ENCODE measurements around the gene ITIH6. TPM values are rescaled to one million over a fixed set of nuclear protein-coding genes. Genes with fewer than 3 reads are reported as not detected.
"Not testable (repeated sequence)": the region's sequence is repeated elsewhere in the genome, so short reads cannot be mapped to it uniquely, and the experiment has no call there.

Gene ITIH6, protein sequence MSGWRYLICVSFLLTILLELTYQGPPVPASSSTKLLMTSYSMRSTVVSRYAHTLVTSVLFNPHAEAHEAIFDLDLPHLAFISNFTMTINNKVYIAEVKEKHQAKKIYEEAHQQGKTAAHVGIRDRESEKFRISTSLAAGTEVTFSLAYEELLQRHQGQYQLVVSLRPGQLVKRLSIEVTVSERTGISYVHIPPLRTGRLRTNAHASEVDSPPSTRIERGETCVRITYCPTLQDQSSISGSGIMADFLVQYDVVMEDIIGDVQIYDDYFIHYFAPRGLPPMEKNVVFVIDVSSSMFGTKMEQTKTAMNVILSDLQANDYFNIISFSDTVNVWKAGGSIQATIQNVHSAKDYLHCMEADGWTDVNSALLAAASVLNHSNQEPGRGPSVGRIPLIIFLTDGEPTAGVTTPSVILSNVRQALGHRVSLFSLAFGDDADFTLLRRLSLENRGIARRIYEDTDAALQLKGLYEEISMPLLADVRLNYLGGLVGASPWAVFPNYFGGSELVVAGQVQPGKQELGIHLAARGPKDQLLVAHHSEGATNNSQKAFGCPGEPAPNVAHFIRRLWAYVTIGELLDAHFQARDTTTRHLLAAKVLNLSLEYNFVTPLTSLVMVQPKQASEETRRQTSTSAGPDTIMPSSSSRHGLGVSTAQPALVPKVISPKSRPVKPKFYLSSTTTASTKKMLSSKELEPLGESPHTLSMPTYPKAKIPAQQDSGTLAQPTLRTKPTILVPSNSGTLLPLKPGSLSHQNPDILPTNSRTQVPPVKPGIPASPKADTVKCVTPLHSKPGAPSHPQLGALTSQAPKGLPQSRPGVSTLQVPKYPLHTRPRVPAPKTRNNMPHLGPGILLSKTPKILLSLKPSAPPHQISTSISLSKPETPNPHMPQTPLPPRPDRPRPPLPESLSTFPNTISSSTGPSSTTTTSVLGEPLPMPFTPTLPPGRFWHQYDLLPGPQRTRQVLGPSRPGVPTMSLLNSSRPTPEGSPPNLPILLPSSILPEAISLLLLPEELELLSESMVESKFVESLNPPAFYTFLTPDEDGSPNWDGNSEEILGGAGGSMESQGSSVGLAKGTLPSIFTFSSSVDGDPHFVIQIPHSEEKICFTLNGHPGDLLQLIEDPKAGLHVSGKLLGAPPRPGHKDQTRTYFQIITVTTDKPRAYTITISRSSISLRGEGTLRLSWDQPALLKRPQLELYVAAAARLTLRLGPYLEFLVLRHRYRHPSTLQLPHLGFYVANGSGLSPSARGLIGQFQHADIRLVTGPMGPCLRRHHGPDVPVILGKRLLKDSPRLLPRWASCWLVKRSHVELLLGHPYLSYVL
- total RNA-seq (not detected), polyA plus RNA-seq (not detected)
- long read RNA-seq, donor 1, result 0 reads
- long read RNA-seq, donor 2, result 0 reads

DNA sequence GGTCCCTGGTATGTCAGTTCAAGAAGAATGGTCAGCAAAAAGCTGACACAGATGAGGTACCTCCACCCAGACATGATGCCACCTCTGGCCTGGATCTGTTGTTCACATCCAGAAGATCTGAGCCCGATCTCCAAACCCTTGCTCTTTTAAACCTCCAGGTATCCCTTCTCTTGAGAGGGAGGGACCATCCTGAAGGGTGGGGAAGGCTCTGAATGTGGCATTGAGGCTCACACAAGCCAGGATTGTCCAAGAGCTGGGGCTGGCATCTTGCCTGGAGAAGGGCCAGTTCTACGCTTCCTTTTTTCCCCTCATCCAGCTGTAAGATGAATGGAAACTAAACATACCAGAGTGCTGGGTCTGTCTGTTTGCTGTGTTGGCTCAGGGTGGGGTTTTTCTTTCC lies at the start of gene ITIH6:
TSS of gene ITIH6 (minus strand) at position 119 of the 400 bp plus-strand sequence. CDS start at position 74, 45 bp downstream.
- WGBS, 2 donors, result 77 to 82% methylated on average over 2 of the region's 2 CpGs

DNA sequence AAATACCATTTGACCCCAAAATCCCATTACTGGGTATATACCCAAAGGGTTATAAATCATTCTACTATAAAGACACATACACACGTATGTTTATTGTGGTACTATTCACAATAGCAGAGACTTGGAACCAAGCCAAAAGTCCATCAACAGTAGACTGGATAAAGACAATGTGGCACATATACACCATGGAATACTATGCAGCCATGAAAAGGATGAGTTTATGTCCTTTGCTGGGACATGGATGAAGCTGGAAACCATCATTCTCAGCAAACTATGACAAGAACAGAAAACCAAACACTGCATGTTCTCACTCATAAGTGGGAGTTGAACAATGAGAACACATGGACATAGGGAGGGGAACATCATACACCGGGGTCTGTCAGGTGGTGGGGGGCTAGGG lies 49.6 kb upstream of the ITIH6 start:
- H3K36me3 ChIP-seq (ENCODE audit: control insufficient read depth in 1 of 2, insufficient read depth in 2 of 2, low read length in 1 of 2); intact Hi-C loops (cut with DNase I); ATAC-seq (ENCODE audit: low FRiP score); H3K27ac ChIP-seq (ENCODE audit: low read depth in 1 of 2, low read length in 2 of 2); DNase-seq; H3K27me3 ChIP-seq (ENCODE audit: control insufficient read depth in 1 of 2, insufficient read depth in 2 of 2, low read length in 1 of 2); H3K4me1 ChIP-seq (ENCODE audit: control insufficient read depth in 1 of 2, insufficient read depth in 2 of 2, low read length in 2 of 2); H3K4me3 ChIP-seq (ENCODE audit: low read length in 2 of 2); H3K9me3 ChIP-seq (ENCODE audit: control insufficient read depth, low read length): not testable (repeated sequence)
- 44 to 84% methylated on average over 2 of the region's 2 CpGs for WGBS, 2 donors

More for the DNA sequence above, at the start of gene ITIH6:
- ATAC-seq (ENCODE audit: low FRiP score) (no peak), DNase-seq (no peak)
- Histone ChIP-seq H3K27me3 (ENCODE audit: control insufficient read depth in 1 of 2, insufficient read depth in 2 of 2, low read length in 1 of 2) (no peaks in the 10 kb centered on the region), H3K4me3 (ENCODE audit: low read length in 2 of 2) (no peak within 1 kb of the TSS), H3K36me3 (ENCODE audit: control insufficient read depth in 1 of 2, insufficient read depth in 2 of 2, low read length in 1 of 2) (no peaks in the 10 kb centered on the region), H3K9me3 (ENCODE audit: control insufficient read depth, low read length) (no peaks in the 10 kb centered on the region), H3K4me1 (ENCODE audit: control insufficient read depth in 1 of 2, insufficient read depth in 2 of 2, low read length in 2 of 2) (no peaks in the 10 kb centered on the region), H3K27ac (ENCODE audit: low read depth in 1 of 2, low read length in 2 of 2) (no peak within 1 kb of the TSS)
- intact Hi-C loops (cut with DNase I), result no loop called here

DNA sequence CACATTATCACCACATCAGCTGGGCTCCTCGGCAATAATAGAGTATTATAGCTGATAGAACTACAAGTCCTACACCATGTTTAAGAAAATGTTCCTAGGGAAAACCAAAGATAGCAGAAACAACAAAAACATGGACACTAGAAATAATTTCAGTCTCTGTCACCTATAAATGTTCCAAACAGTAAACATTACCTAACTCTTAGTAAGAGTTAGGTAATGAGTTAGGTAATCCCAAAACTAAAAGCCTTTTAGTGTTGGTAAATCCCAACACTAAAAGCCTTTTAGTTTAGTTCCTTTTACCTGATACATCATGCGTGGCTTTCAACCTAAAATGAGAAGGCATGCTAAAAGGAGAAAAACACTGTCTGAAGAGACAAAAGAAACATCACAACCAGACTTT lies 45.0 kb upstream of the ITIH6 start:
- intact Hi-C loops (cut with DNase I), result no loop called here
- H3K9me3 ChIP-seq (ENCODE audit: control insufficient read depth, low read length), result no peaks in the 10 kb centered on the region
- no peaks in the 10 kb centered on the region for H3K4me1 ChIP-seq (ENCODE audit: control insufficient read depth in 1 of 2, insufficient read depth in 2 of 2, low read length in 2 of 2)
- H3K27ac ChIP-seq (ENCODE audit: low read depth in 1 of 2, low read length in 2 of 2), result no peak overlapping the region
- DNase-seq, result no peak
- 80 to 87% methylated on average over 2 of the region's 2 CpGs for WGBS, 2 donors
- no peaks in the 10 kb centered on the region for H3K27me3 ChIP-seq (ENCODE audit: control insufficient read depth in 1 of 2, insufficient read depth in 2 of 2, low read length in 1 of 2)
- no peak for ATAC-seq (ENCODE audit: low FRiP score)
- H3K36me3 ChIP-seq (ENCODE audit: control insufficient read depth in 1 of 2, insufficient read depth in 2 of 2, low read length in 1 of 2), result no peaks in the 10 kb centered on the region
- no peak overlapping the region for H3K4me3 ChIP-seq (ENCODE audit: low read length in 2 of 2)

DNA sequence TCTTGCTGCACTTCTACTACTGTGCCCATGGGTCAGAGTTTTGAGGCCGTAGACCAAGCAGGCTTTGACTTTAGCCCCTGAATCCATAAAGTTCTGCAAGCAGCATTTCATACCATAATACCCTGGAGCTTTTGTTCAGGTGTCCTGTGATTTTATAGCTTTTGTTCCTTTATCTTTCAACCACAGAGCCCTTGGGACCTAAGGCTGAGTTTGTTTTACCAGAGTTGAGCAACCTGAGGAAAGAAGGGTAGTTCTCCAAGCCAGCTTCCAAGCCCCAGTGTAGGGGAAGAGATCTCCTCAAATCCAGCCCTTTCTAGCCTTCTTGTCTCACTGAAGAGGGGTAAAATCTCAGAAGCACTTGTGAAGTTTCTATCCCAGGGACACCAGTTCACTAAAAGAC lies 44.6 kb upstream of the ITIH6 start:
- 76 to 93% methylated on average over 1 of the region's 1 CpG for WGBS, 2 donors
- H3K36me3 ChIP-seq (ENCODE audit: control insufficient read depth in 1 of 2, insufficient read depth in 2 of 2, low read length in 1 of 2), result no peaks in the 10 kb centered on the region
- H3K27me3 ChIP-seq (ENCODE audit: control insufficient read depth in 1 of 2, insufficient read depth in 2 of 2, low read length in 1 of 2), result no peaks in the 10 kb centered on the region
- H3K9me3 ChIP-seq (ENCODE audit: control insufficient read depth, low read length), result no peaks in the 10 kb centered on the region
- ATAC-seq (ENCODE audit: low FRiP score), result no peak
- no peaks in the 10 kb centered on the region for H3K4me1 ChIP-seq (ENCODE audit: control insufficient read depth in 1 of 2, insufficient read depth in 2 of 2, low read length in 2 of 2)
- H3K27ac ChIP-seq (ENCODE audit: low read depth in 1 of 2, low read length in 2 of 2), result no peak overlapping the region
- H3K4me3 ChIP-seq (ENCODE audit: low read length in 2 of 2), result no peak overlapping the region
- intact Hi-C loops (cut with DNase I), result no loop called here
- DNase-seq, result no peak

DNA sequence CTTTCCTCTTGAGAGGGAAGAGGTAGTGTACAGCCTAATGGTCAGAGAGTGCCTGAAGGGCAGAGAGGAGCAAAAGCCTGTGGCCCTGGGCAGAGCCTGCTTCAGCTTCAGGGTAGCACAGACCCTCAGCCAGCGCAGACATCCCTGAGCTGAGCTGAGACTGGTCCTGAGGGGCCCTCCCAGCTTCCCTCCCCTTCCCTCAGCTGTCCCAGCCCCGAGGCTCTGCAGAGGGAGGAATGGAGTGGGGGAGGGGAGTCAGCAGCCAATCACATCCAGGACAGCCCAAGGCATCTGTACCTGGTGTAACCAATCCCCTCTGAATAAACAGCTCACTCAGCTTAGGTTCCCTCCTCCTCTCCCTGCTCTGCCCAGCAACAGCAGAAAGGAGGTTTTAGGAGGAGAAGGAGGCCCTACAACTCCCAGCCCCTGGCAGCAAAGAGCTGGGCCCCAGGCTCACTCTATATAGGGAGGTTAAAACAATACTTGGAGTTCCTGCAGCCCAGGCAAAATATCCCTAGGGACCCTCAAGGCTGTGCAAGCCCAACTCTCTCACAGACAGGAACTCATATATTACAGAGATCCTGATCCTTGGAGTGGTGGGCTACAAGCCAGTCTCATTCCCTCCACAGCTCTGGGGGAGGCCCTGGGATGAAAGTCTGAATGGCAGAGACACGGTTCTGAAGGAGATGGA lies 43.3 kb upstream of the ITIH6 start:
- H3K27me3 ChIP-seq (ENCODE audit: control insufficient read depth in 1 of 2, insufficient read depth in 2 of 2, low read length in 1 of 2); H3K4me3 ChIP-seq (ENCODE audit: low read length in 2 of 2); H3K9me3 ChIP-seq (ENCODE audit: control insufficient read depth, low read length); H3K27ac ChIP-seq (ENCODE audit: low read depth in 1 of 2, low read length in 2 of 2); H3K4me1 ChIP-seq (ENCODE audit: control insufficient read depth in 1 of 2, insufficient read depth in 2 of 2, low read length in 2 of 2); DNase-seq; intact Hi-C loops (cut with DNase I); H3K36me3 ChIP-seq (ENCODE audit: control insufficient read depth in 1 of 2, insufficient read depth in 2 of 2, low read length in 1 of 2): not testable (repeated sequence)
- 5 to 22% methylated on average over 2 to 3 of the region's 3 CpGs for WGBS, 2 donors
- peak; percentile 66 for ATAC-seq (ENCODE audit: low FRiP score)

DNA sequence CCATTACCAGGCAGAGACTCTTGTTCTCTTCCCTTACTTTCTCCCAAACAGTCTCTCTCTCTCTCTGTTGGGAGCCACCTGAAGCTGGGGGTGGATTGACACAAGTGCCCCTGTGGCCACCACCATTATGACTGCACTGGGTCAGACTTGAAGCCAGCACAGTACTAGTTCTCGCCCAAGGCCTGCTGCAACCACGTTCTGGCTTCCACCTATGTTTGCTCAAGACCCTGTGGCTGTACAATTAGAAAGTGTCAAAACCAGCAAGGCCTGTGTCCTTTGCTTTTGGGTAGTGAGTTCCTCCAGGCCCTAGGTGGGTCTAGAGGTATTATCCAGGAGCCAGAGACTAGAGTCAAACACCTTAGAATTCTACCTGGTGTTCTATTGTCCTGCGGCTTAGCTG lies 40.5 kb upstream of the ITIH6 start:
- no peaks in the 10 kb centered on the region for H3K36me3 ChIP-seq (ENCODE audit: control insufficient read depth in 1 of 2, insufficient read depth in 2 of 2, low read length in 1 of 2)
- H3K9me3 ChIP-seq (ENCODE audit: control insufficient read depth, low read length), result no peaks in the 10 kb centered on the region
- WGBS, 2 donors, result 62 to 80% methylated on average over 3 of the region's 3 CpGs
- ATAC-seq (ENCODE audit: low FRiP score), result no peak
- no peaks in the 10 kb centered on the region for H3K4me1 ChIP-seq (ENCODE audit: control insufficient read depth in 1 of 2, insufficient read depth in 2 of 2, low read length in 2 of 2)
- no peak overlapping the region for H3K4me3 ChIP-seq (ENCODE audit: low read length in 2 of 2)
- H3K27me3 ChIP-seq (ENCODE audit: control insufficient read depth in 1 of 2, insufficient read depth in 2 of 2, low read length in 1 of 2), result no peaks in the 10 kb centered on the region
- no peak for DNase-seq
- no peak overlapping the region for H3K27ac ChIP-seq (ENCODE audit: low read depth in 1 of 2, low read length in 2 of 2)
- intact Hi-C loops (cut with DNase I), result no loop called here

DNA sequence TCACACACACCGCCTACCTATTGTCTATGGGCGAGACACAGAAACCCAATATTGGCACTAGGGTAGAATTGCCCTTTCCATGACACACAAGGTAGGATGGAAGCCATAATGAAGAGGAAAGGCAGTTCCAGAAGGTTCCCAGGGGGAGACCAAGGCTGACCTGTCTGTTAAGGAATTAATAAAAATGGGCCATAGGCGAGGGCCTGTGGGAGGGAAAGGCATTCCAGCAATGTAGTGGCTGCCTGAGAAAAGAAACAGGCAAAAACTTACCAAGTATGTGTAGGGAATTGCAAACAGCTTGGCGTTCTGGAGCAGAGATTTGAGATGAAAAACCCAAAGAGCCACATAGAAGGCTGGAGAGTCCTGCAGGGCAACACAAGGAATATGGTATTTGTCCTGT lies 28.5 kb upstream of the ITIH6 start:
- Histone ChIP-seq H3K4me3 (ENCODE audit: low read length in 2 of 2) (no peak overlapping the region), H3K27me3 (ENCODE audit: control insufficient read depth in 1 of 2, insufficient read depth in 2 of 2, low read length in 1 of 2) (no peaks in the 10 kb centered on the region), H3K4me1 (ENCODE audit: control insufficient read depth in 1 of 2, insufficient read depth in 2 of 2, low read length in 2 of 2) (no peaks in the 10 kb centered on the region), H3K9me3 (ENCODE audit: control insufficient read depth, low read length) (no peaks in the 10 kb centered on the region), H3K36me3 (ENCODE audit: control insufficient read depth in 1 of 2, insufficient read depth in 2 of 2, low read length in 1 of 2) (no peaks in the 10 kb centered on the region), H3K27ac (ENCODE audit: low read depth in 1 of 2, low read length in 2 of 2) (no peak overlapping the region)
- ATAC-seq (ENCODE audit: low FRiP score) (no peak), DNase-seq (no peak)
- intact Hi-C loops (cut with DNase I), result no loop called here
- WGBS, 2 donors, result 50 to 65% methylated on average over 4 of the region's 4 CpGs

All from aorta (tissue), 5 donors.